GM23248 (cell line): ENCODE data around the gene PTGR3. TPM values are rescaled to one million over a fixed set of nuclear protein-coding genes. Genes with fewer than 3 reads are reported as not detected.
"Not testable (repeated sequence)": the region's sequence is repeated elsewhere in the genome, so short reads cannot be mapped to it uniquely, and the experiment has no call there.

Source experiments
- DNase-seq: peaks from one replicate; pipeline ENCODE4 v3.0.0-alpha.2; 2015
- H2AFZ ChIP-seq: fragments of 200-600 bp; sonication (generic); 2 replicates; pipeline ENCODE4 v1.6.1; 2016; ENCODE audit warnings: antibody characterized with exemption
- H3F3A ChIP-seq: fragments of 200-600 bp; sonication (generic); 2 replicates; pipeline ENCODE4 v1.6.1; 2016; ENCODE audit warnings: mild to moderate bottlenecking, antibody characterized with exemption, mixed run types; ENCODE audit not compliant: insufficient read depth
- H3K27ac ChIP-seq: fragments of 200-600 bp; sonication (generic); 2 replicates; pipeline ENCODE4 v1.5.1; 2016; ENCODE audit warnings: mild to moderate bottlenecking
- H3K27me3 ChIP-seq: fragments of 200-600 bp; sonication (generic); replicated peaks from 2 replicates; pipeline ENCODE4 v1.6.1; 2016; ENCODE audit warnings: mild to moderate bottlenecking; ENCODE audit not compliant: insufficient read depth
- H3K36me3 ChIP-seq: fragments of 200-600 bp; sonication (generic); 2 replicates; pipeline ENCODE4 v1.6.1; 2016; ENCODE audit warnings: low read depth, mild to moderate bottlenecking
- H3K4me1 ChIP-seq: fragments of 200-600 bp; sonication (generic); 2 replicates; pipeline ENCODE4 v1.6.1; 2016; ENCODE audit warnings: mild to moderate bottlenecking; ENCODE audit not compliant: insufficient read depth
- H3K4me2 ChIP-seq: fragments of 200-600 bp; sonication (generic); one replicate; pipeline ENCODE4 v1.6.1; 2016; ENCODE audit warnings: mild to moderate bottlenecking; ENCODE audit not compliant: unreplicated experiment
- H3K4me3 ChIP-seq: fragments of 200-600 bp; sonication (generic); 2 replicates; pipeline ENCODE4 v1.5.1; 2016; ENCODE audit warnings: mild to moderate bottlenecking
- H3K79me2 ChIP-seq: fragments of 200-600 bp; sonication (generic); 2 replicates; pipeline ENCODE4 v1.6.1; 2016; ENCODE audit warnings: mild to moderate bottlenecking; ENCODE audit not compliant: insufficient read depth
- H3K9ac ChIP-seq: fragments of 200-600 bp; sonication (generic); 2 replicates; pipeline ENCODE4 v1.6.1; 2016; ENCODE audit warnings: mild to moderate bottlenecking
- H3K9me2 ChIP-seq: fragments of 200-600 bp; sonication (generic); 2 replicates; pipeline ENCODE4 v1.6.1; 2016; ENCODE audit warnings: mixed run types, mild to moderate bottlenecking, moderate library complexity; ENCODE audit not compliant: insufficient read depth
- H3K9me3 ChIP-seq: fragments of 200-600 bp; sonication (generic); one replicate; pipeline ENCODE4 v1.6.1; 2017; ENCODE audit warnings: low read depth
- H4K20me1 ChIP-seq: fragments of 200-600 bp; sonication (generic); 2 replicates; pipeline ENCODE4 v1.6.0; 2016; ENCODE audit not compliant: insufficient read depth
- EZH2 ChIP-seq: fragments of 200-600 bp; sonication (generic); IDR thresholded peaks from 2 replicates; pipeline ENCODE4 v1.6.1; 2018; ENCODE audit warnings: antibody characterized with exemption, mild to moderate bottlenecking; ENCODE audit not compliant: insufficient read depth, poor library complexity, severe bottlenecking
- EZH2phosphoT487 ChIP-seq: fragments of 200-600 bp; sonication (generic); IDR thresholded peaks from 2 replicates; pipeline ENCODE4 v1.6.1; 2018; ENCODE audit warnings: antibody characterized with exemption, moderate library complexity, mild to moderate bottlenecking, low read depth; ENCODE audit not compliant: insufficient read depth
- WGBS, 2 experiments: methylation state at CpG; one replicate each; pipeline ENCODE4 v1.1.6; 2015 to 2017; ENCODE audit warnings: low lambda C conversion rate in 2 of 2, low coverage in 1 of 2; ENCODE audit errors: missing lambda C conversion rate in 2 of 2; 5-methylcytosine and 5-hydroxymethylcytosine counted together
- in situ Hi-C: fragments of 300-500 bp; cut with MboI; formaldehyde crosslinking; loops from 2 replicates; pipeline ENCODE4 v1.15.0; 2020
- polyA plus RNA-seq: library from polyadenylated mRNA; unstranded; fragments of >200 nt; fragmentation: Nextera tagmentation; extraction: Ambion mirVana; gene quantifications from 2 replicates; pipeline ENCODE4 v1.2.1, GENCODE V29; 2016
- total RNA-seq: library from RNA; depleted of rRNA; stranded (reverse); fragments of >200 nt; shearing (Covaris generic); gene quantifications from 2 replicates; pipeline ENCODE4 v1.2.3, GENCODE V29; 2014

The PTGR3 gene
- total and polyA plus RNA-seq, 2 experiments from 2014 or later: 10.2 to 21.3 TPM

DNA sequence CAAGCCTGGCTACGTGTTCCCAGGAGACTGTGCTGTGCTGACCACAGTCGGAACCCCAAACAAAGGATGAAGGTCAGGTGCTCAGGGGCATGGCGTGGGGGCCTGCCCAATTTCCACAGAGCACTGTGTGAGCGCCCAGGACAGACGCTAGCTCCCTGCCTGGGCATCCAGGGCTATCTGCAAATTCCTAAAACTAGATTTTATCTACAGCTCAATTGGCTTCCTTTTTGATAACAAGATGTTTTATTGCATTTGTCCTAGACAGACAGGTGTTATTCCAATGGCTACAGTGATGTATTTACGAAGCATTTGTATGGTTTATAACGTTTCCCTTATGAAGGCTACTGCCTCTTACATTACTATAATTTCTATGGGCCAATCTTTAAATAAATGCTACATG is 16.0 kb downstream of the PTGR3 start:
- no peak overlapping the region for H3K27ac ChIP-seq
- WGBS, 2 experiments: 73 to 79% methylated on average over 7 of the region's 7 CpGs
- H3K4me3 ChIP-seq: no peak overlapping the region
- no peak overlapping the region for H2AFZ ChIP-seq
- H3K79me2 ChIP-seq: peaks cover 10% of the 10 kb centered on the region; the same call in 1 of the 2 replicates
- H3F3A ChIP-seq: no peaks in the 10 kb centered on the region
- H3K36me3 ChIP-seq: no peaks in the 10 kb centered on the region
- in situ Hi-C loops: no loop called here
- no peak for DNase-seq
- no peak for TF ChIP-seq EZH2phosphoT487
- no peaks in the 10 kb centered on the region for H3K9me2 ChIP-seq
- H3K4me1 ChIP-seq: 0 out of 2 replicates have a peak, but pooled peaks cover 1% of the 10 kb centered on the region
- H3K4me2 ChIP-seq: no peak overlapping the region
- H3K9me3 ChIP-seq: no peaks in the 10 kb centered on the region
- no peaks in the 10 kb centered on the region for H3K27me3 ChIP-seq
- H4K20me1 ChIP-seq: no peaks in the 10 kb centered on the region
- no peak overlapping the region for H3K9ac ChIP-seq

DNA sequence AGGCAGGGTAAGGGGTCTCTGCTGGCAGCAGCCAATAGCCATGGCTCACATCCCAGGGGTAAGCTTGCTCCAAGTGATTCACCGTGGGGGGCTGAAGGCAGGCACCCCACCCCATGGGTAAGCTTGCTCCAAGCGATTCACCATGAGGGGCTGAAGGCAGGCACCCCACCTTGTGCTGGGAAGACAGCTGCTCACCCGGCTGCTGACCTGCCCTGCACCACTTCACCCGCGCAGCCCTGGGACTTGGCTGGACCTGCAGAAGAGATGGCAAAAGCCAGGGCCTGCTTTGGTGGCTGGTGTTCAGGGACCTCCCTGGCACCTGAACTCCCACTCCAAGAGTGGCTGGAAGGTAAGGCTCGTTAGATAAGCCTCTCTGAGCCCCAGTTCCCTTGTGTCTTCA is 19.2 kb downstream of the PTGR3 start:
- H3K9me2 ChIP-seq: no peaks in the 10 kb centered on the region
- H3K79me2 ChIP-seq: no peaks in the 10 kb centered on the region
- TF ChIP-seq EZH2phosphoT487 (no peak), EZH2 (no peak)
- no peak overlapping the region for H3K4me2 ChIP-seq
- H3K9ac ChIP-seq: no peak overlapping the region
- H3K27ac ChIP-seq: no peak overlapping the region
- no peaks in the 10 kb centered on the region for H4K20me1 ChIP-seq
- 86 to 92% methylated on average over 6 of the region's 6 CpGs for WGBS, 2 experiments
- H3K9me3 ChIP-seq: no peaks in the 10 kb centered on the region
- H3F3A ChIP-seq: no peaks in the 10 kb centered on the region
- no peaks in the 10 kb centered on the region for H3K4me1 ChIP-seq
- in situ Hi-C loops: no loop called here
- H3K27me3 ChIP-seq: no peaks in the 10 kb centered on the region
- no peak overlapping the region for H2AFZ ChIP-seq
- no peak for DNase-seq
- H3K4me3 ChIP-seq: no peak overlapping the region
- no peaks in the 10 kb centered on the region for H3K36me3 ChIP-seq

DNA sequence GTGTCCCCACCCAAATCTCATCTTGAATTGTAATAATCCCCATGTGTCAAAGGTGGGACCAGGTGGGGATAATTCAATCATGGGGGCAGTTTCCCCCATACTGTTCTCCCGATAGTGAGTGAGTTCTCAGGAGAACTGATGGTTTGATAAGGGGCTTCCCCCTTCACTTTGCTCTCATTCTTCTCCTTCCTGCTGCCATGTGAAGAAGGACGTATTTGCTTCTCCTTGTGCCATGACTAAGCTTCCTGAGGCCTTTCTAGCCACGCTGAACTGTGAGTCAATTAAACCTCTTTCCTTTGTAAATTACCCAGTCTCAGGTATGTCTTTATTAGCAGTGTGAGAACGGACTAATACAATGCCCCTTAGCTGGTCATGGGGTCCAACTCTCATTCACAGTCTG is 21.2 kb downstream of the PTGR3 start:
- H3K27ac ChIP-seq, DNase-seq, H3K27me3 ChIP-seq, H2AFZ ChIP-seq, H3K9ac ChIP-seq, H3K4me3 ChIP-seq, H3K4me1 ChIP-seq, H3K9me2 ChIP-seq, H3F3A ChIP-seq, in situ Hi-C loops, H3K9me3 ChIP-seq, H3K36me3 ChIP-seq, H3K79me2 ChIP-seq, H3K4me2 ChIP-seq, H4K20me1 ChIP-seq: not testable (repeated sequence)
- 88 to 92% methylated on average over 4 of the region's 4 CpGs for WGBS, 2 experiments

DNA sequence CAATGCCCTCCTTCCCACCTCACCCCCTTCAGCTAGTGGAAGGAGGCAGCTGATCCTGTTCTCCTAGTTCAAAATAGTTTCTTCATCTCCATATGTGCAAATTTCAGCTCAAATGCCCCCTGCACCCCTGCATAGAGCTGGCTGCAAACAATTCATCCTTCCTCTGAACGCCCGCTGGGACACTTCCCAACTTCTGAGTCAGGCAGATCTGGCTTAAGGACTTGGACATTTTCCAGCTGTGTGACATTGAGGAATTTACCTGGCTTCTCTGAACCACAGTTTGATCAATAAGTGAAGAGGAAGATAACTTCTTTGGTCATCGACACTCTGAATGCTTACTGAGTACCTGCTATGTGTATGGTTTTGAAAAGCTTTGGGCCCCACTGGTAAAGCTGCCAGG is 23.5 kb downstream of the PTGR3 start:
- no peak overlapping the region for H3K9ac ChIP-seq
- DNase-seq: no peak
- no peaks in the 10 kb centered on the region for H3K79me2 ChIP-seq
- no peaks in the 10 kb centered on the region for H4K20me1 ChIP-seq
- no peaks in the 10 kb centered on the region for H3K36me3 ChIP-seq
- H3K27ac ChIP-seq: no peak overlapping the region
- in situ Hi-C loops: no loop called here
- H2AFZ ChIP-seq: no peak overlapping the region
- 83 to 90% methylated on average over 3 of the region's 3 CpGs for WGBS, 2 experiments
- TF ChIP-seq EZH2 (no peak), EZH2phosphoT487 (no peak)
- no peaks in the 10 kb centered on the region for H3K27me3 ChIP-seq
- H3K4me2 ChIP-seq: no peak overlapping the region
- no peaks in the 10 kb centered on the region for H3F3A ChIP-seq
- H3K4me3 ChIP-seq: no peak overlapping the region
- H3K9me2 ChIP-seq: no peaks in the 10 kb centered on the region
- no peaks in the 10 kb centered on the region for H3K9me3 ChIP-seq
- no peaks in the 10 kb centered on the region for H3K4me1 ChIP-seq

DNA sequence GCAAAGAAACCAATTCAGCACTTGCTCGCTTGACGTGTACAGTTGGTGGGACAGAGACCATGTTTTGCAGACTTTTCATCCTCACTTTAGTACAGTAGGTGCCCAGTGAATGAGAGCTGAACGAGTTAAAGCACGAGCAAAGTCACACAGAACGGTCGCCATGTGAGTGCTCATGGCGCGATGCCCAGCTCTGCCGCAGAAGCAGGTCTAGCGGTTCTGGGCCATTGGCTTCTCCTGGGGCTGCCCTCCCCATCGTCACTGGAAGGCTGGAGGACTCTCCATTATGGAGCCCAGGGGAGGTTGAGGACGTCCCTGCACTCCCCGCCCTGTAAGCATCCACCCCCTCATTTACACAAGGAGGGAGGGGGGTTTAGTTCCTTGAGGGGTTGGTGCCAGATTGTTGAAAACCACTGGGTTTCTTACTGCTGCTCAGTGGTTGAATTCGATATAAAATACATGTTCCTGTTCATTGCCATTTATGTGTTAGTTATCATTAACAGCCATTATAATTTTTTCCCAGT is 24.9 kb downstream of the PTGR3 start:
- H2AFZ ChIP-seq: no peak overlapping the region
- H3K36me3 ChIP-seq: no peaks in the 10 kb centered on the region
- no peaks in the 10 kb centered on the region for H3K9me3 ChIP-seq
- H4K20me1 ChIP-seq: no peaks in the 10 kb centered on the region
- no peak overlapping the region for H3K4me3 ChIP-seq
- H3K4me1 ChIP-seq: no peaks in the 10 kb centered on the region
- H3K4me2 ChIP-seq: no peak overlapping the region
- no peak overlapping the region for H3K27ac ChIP-seq
- TF ChIP-seq EZH2phosphoT487: no peak
- TF ChIP-seq EZH2: no peak
- no peaks in the 10 kb centered on the region for H3K9me2 ChIP-seq
- H3K9ac ChIP-seq: no peak overlapping the region
- in situ Hi-C loops: no loop called here
- H3F3A ChIP-seq: no peaks in the 10 kb centered on the region
- H3K79me2 ChIP-seq: no peaks in the 10 kb centered on the region
- WGBS, 2 experiments: 83 to 87% methylated on average over 14 of the region's 14 CpGs
- DNase-seq: no peak
- H3K27me3 ChIP-seq: no peaks in the 10 kb centered on the region
